Mucosa of stomach (tissue), 1 donor: ENCODE results near the gene CCER1.

Source experiments
- H3K27me3 ChIP-seq: one replicate; pipeline ENCODE4 v1.7.0; 2013; ENCODE audit warnings: mild to moderate bottlenecking, low read length; ENCODE audit not compliant: control insufficient read depth, insufficient read depth
- H3K36me3 ChIP-seq: one replicate; pipeline ENCODE4 v1.7.0; 2013; ENCODE audit warnings: low read length; ENCODE audit not compliant: control insufficient read depth, insufficient read depth
- H3K4me1 ChIP-seq: one replicate; pipeline ENCODE4 v1.7.0; 2013; ENCODE audit warnings: mild to moderate bottlenecking, low read length; ENCODE audit not compliant: control insufficient read depth, insufficient read depth
- H3K4me3 ChIP-seq: one replicate; pipeline ENCODE4 v1.7.0; 2013; ENCODE audit warnings: low read length
- H3K9ac ChIP-seq: one replicate; pipeline ENCODE4 v1.7.0; 2013; ENCODE audit warnings: mild to moderate bottlenecking, low read length, moderate library complexity
- H3K9me3 ChIP-seq: one replicate; pipeline ENCODE4 v1.7.0; 2013; ENCODE audit warnings: mild to moderate bottlenecking, low read length, moderate library complexity; ENCODE audit not compliant: control insufficient read depth
- donor health status: Pancreatic carcinoma.

CCER1 gene

GRCh38 chr12:90939382-90939781 lies 15.6 kb downstream of the CCER1 start:
- no peaks in the 10 kb centered on the region for H3K27me3 ChIP-seq
- no peaks in the 10 kb centered on the region for H3K9me3 ChIP-seq
- H3K4me3 ChIP-seq: no peak overlapping the region
- H3K4me1 ChIP-seq: no peaks in the 10 kb centered on the region
- no peaks in the 10 kb centered on the region for H3K36me3 ChIP-seq
- no peak overlapping the region for H3K9ac ChIP-seq

GRCh38 chr12:90938451-90938850 lies 16.5 kb downstream of the CCER1 start:
- H3K4me1 ChIP-seq: no peaks in the 10 kb centered on the region
- no peak overlapping the region for H3K9ac ChIP-seq
- H3K4me3 ChIP-seq: no peak overlapping the region
- H3K27me3 ChIP-seq: no peaks in the 10 kb centered on the region
- no peaks in the 10 kb centered on the region for H3K36me3 ChIP-seq
- no peaks in the 10 kb centered on the region for H3K9me3 ChIP-seq

GRCh38 chr12:90937651-90938050 lies 17.3 kb downstream of the CCER1 start:
- no peaks in the 10 kb centered on the region for H3K9me3 ChIP-seq
- H3K4me3 ChIP-seq: no peak overlapping the region
- H3K27me3 ChIP-seq: no peaks in the 10 kb centered on the region
- H3K36me3 ChIP-seq: no peaks in the 10 kb centered on the region
- H3K4me1 ChIP-seq: no peaks in the 10 kb centered on the region
- H3K9ac ChIP-seq: no peak overlapping the region

- Histone ChIP-seq H3K4me3 (no peak overlapping the region), H3K9ac (no peak overlapping the region), H3K36me3 (no peaks in the 10 kb centered on the region), H3K4me1 (no peaks in the 10 kb centered on the region), H3K9me3 (no peaks in the 10 kb centered on the region), H3K27me3 (no peaks in the 10 kb centered on the region)
Observed at GRCh38 chr12:90936230-90937005, 18.6 kb downstream of the CCER1 start.

- no peaks in the 10 kb centered on the region for H3K36me3 ChIP-seq
- H3K4me3 ChIP-seq: no peak overlapping the region
Observed at GRCh38 chr12:90925562-90925961, 29.4 kb downstream of the CCER1 start.

GRCh38 chr12:90924406-90924805 lies 30.6 kb downstream of the CCER1 start:
- Histone ChIP-seq H3K36me3 (no peaks in the 10 kb centered on the region), H3K4me3 (no peak overlapping the region), H3K9me3 (no peaks in the 10 kb centered on the region), H3K4me1 (no peaks in the 10 kb centered on the region), H3K9ac (no peak overlapping the region), H3K27me3 (no peaks in the 10 kb centered on the region)

More at GRCh38 chr12:90925562-90925961, 29.4 kb downstream of the CCER1 start:
- Histone ChIP-seq H3K27me3 (no peaks in the 10 kb centered on the region), H3K4me1 (no peaks in the 10 kb centered on the region), H3K9me3 (no peaks in the 10 kb centered on the region), H3K9ac (no peak overlapping the region)

GRCh38 chr12:90922145-90922627 lies 32.8 kb downstream of the CCER1 start:
- Histone ChIP-seq H3K27me3 (no peaks in the 10 kb centered on the region), H3K4me3 (no peak overlapping the region), H3K4me1 (no peaks in the 10 kb centered on the region), H3K9me3 (no peaks in the 10 kb centered on the region), H3K9ac (no peak overlapping the region), H3K36me3 (no peaks in the 10 kb centered on the region)

GRCh38 chr12:90921536-90921935 lies 33.4 kb downstream of the CCER1 start:
- Histone ChIP-seq H3K27me3 (no peaks in the 10 kb centered on the region), H3K36me3 (no peaks in the 10 kb centered on the region), H3K9ac (no peak overlapping the region), H3K9me3 (no peaks in the 10 kb centered on the region), H3K4me3 (no peak overlapping the region), H3K4me1 (no peaks in the 10 kb centered on the region)

- H3K27me3 ChIP-seq: no peaks in the 10 kb centered on the region
- no peaks in the 10 kb centered on the region for H3K4me1 ChIP-seq
- no peak overlapping the region for H3K9ac ChIP-seq
- H3K9me3 ChIP-seq: no peaks in the 10 kb centered on the region
- H3K4me3 ChIP-seq: no peak overlapping the region
- H3K36me3 ChIP-seq: no peaks in the 10 kb centered on the region
Observed at GRCh38 chr12:90920222-90920621, 34.8 kb downstream of the CCER1 start.

GRCh38 chr12:90917431-90917830 lies 37.5 kb downstream of the CCER1 start:
- Histone ChIP-seq H3K27me3 (no peaks in the 10 kb centered on the region), H3K4me1 (no peaks in the 10 kb centered on the region), H3K9ac (no peak overlapping the region), H3K36me3 (no peaks in the 10 kb centered on the region), H3K9me3 (no peaks in the 10 kb centered on the region), H3K4me3 (no peak overlapping the region)

- no peaks in the 10 kb centered on the region for H3K36me3 ChIP-seq
- H3K4me3 ChIP-seq: no peak overlapping the region
- no peaks in the 10 kb centered on the region for H3K9me3 ChIP-seq
- no peaks in the 10 kb centered on the region for H3K27me3 ChIP-seq
- no peak overlapping the region for H3K9ac ChIP-seq
- no peaks in the 10 kb centered on the region for H3K4me1 ChIP-seq
Observed at GRCh38 chr12:90916516-90916915, 38.5 kb downstream of the CCER1 start.

- Histone ChIP-seq H3K9ac (no peak overlapping the region), H3K9me3 (no peaks in the 10 kb centered on the region), H3K4me1 (no peaks in the 10 kb centered on the region), H3K27me3 (no peaks in the 10 kb centered on the region), H3K4me3 (no peak overlapping the region), H3K36me3 (no peaks in the 10 kb centered on the region)
Observed at GRCh38 chr12:90915353-90915752, 39.6 kb downstream of the CCER1 start.
